Esophagus muscularis mucosa (tissue), 4 donors: ENCODE results near the gene SLC22A2. TPM values are rescaled to one million over a fixed set of nuclear protein-coding genes. Genes with fewer than 3 reads are reported as not detected.

ENCODE experiments used
- DNase-seq: peaks from one replicate; pipeline ENCODE4 v3.0.0-alpha.2; 2017; ENCODE audit errors: extremely low spot score
- H3K27ac ChIP-seq, 4 donors: fragments of 200-600 bp; sonication (generic); replicated peaks in 1 of 4; 1 replicate in 3 of 4; 2 replicates in 1 of 4; pipeline ENCODE4 v1.5.1; 2016 to 2019; ENCODE audit warnings: mild to moderate bottlenecking in 1 of 4
- H3K27me3 ChIP-seq, 4 donors: fragments of 200-600 bp; sonication (generic); one replicate each; pipeline versions ENCODE4 v1.5.1 to v1.6.0; 2016 to 2019
- H3K36me3 ChIP-seq, 4 donors: fragments of 200-600 bp; sonication (generic); one replicate each; pipeline ENCODE4 v1.5.1; 2016 to 2019
- H3K4me1 ChIP-seq, 4 donors: fragments of 200-600 bp; sonication (generic); one replicate each; pipeline ENCODE4 v1.5.1; 2016 to 2019
- H3K4me3 ChIP-seq, 4 donors: fragments of 200-600 bp; sonication (generic); 1 replicate in 2 of 4; 2 replicates in 2 of 4; pipeline ENCODE4 v1.5.1; 2016 to 2019; ENCODE audit warnings: mild to moderate bottlenecking in 4 of 4, moderate library complexity in 1 of 4
- H3K9me3 ChIP-seq, 4 donors: fragments of 200-600 bp; sonication (generic); 1 replicate in 3 of 4; 2 replicates in 1 of 4; pipeline ENCODE4 v1.5.1; 2016 to 2019
- CTCF ChIP-seq, 3 experiments: fragments of 200-600 bp in 2 of 3; fragments of 450-650 bp in 1 of 3; sonication (generic) in 2 of 3; IDR thresholded peaks; one replicate each; pipeline ENCODE4 v1.5.1; 2017 to 2019; ENCODE audit warnings: antibody characterized with exemption in 3 of 3, mild to moderate bottlenecking in 2 of 3, moderate library complexity in 1 of 3
- EP300 ChIP-seq: sonication (generic); formaldehyde crosslinking; IDR thresholded peaks from one replicate; pipeline ENCODE4 v1.6.1; 2017; ENCODE audit warnings: antibody characterized with exemption
- POLR2A ChIP-seq: fragments of 450-650 bp; IDR thresholded peaks from one replicate; pipeline ENCODE4 v1.6.1; 2017; ENCODE audit warnings: antibody characterized with exemption, moderate library complexity, mild to moderate bottlenecking, low read depth
- POLR2AphosphoS5 ChIP-seq, 2 donors: sonication (generic); formaldehyde crosslinking; IDR thresholded peaks; one replicate each; pipeline ENCODE4 v1.6.1; 2017; ENCODE audit warnings: antibody characterized with exemption in 2 of 2
- WGBS: methylation state at CpG from one replicate; pipeline ENCODE4 v1.1.5; 2018; 5-methylcytosine and 5-hydroxymethylcytosine counted together
- intact Hi-C: fragments of 100-400 bp; cut with DNase I; formaldehyde crosslinking; loops from one replicate; pipeline ENCODE4 v1.15.1; 2023
- total RNA-seq, 4 donors: library from RNA; depleted of rRNA; stranded (reverse); fragments of >200 nt; gene quantifications; one replicate each; pipeline versions ENCODE4 v1.1.0 to v1.2.1, GENCODE V29; 2016

Gene SLC22A2
- total RNA-seq, 4 donors from 2014 or later, result 0.75 TPM; not detected in 3

- Histone ChIP-seq H3K4me3 (no peak overlapping the region), H3K27ac (no peak overlapping the region), H3K27me3 (no peaks in the 10 kb centered on the region), H3K4me1 (peaks cover 0 to 6% (median 2%) of the 10 kb centered on the region in 4 donors), H3K9me3 (peaks cover 0 to 4% (median 0%) of the 10 kb centered on the region in 4 donors), H3K36me3 (no peaks in the 10 kb centered on the region)
- 88% methylated on average over 4 of the region's 4 CpGs for WGBS
- TF ChIP-seq CTCF (IDR thresholded peaks at IDR 0.05) (no peak), EP300 (no peak), POLR2A (no peak), POLR2AphosphoS5 (IDR thresholded peaks at IDR 0.05) (no peak)
- DNase-seq, result no peak
- intact Hi-C loops, result no loop called here
Observed at GRCh38 chr6:160222491-160222890, 36.1 kb downstream of the SLC22A2 start.

GRCh38 chr6:160221918-160222317 lies 36.7 kb downstream of the SLC22A2 start:
- H3K4me1 ChIP-seq, result peaks cover 0 to 6% (median 2%) of the 10 kb centered on the region in 4 donors
- intact Hi-C loops, result no loop called here
- DNase-seq, result no peak
- no peak overlapping the region for H3K4me3 ChIP-seq
- H3K27me3 ChIP-seq, result no peaks in the 10 kb centered on the region
- H3K36me3 ChIP-seq, result no peaks in the 10 kb centered on the region
- peaks cover 0 to 4% (median 0%) of the 10 kb centered on the region in 4 donors for H3K9me3 ChIP-seq
- 96% methylated on average over 1 of the region's 1 CpG for WGBS
- no peak overlapping the region for H3K27ac ChIP-seq
- TF ChIP-seq EP300, result no peak

GRCh38 chr6:160221423-160221822 lies 37.2 kb downstream of the SLC22A2 start:
- TF ChIP-seq CTCF (IDR thresholded peaks at IDR 0.05), result no peak
- no peak for TF ChIP-seq POLR2AphosphoS5 (IDR thresholded peaks at IDR 0.05)
- TF ChIP-seq EP300, result no peak
- TF ChIP-seq POLR2A, result no peak
- no peak overlapping the region for H3K4me3 ChIP-seq
- intact Hi-C loops, result no loop called here
- no peaks in the 10 kb centered on the region for H3K27me3 ChIP-seq
- peaks cover 0 to 4% (median 0%) of the 10 kb centered on the region in 4 donors for H3K9me3 ChIP-seq
- no peak for DNase-seq
- H3K4me1 ChIP-seq, result peaks cover 0 to 6% (median 2%) of the 10 kb centered on the region in 4 donors
- WGBS, result 40% methylated on average over 3 of the region's 3 CpGs
- no peak overlapping the region for H3K27ac ChIP-seq
- no peaks in the 10 kb centered on the region for H3K36me3 ChIP-seq

- TF ChIP-seq POLR2A (no peak), POLR2AphosphoS5 (IDR thresholded peaks at IDR 0.05) (no peak), EP300 (no peak), CTCF (IDR thresholded peaks at IDR 0.05) (no peak)
- Histone ChIP-seq H3K9me3 (no peaks in the 10 kb centered on the region), H3K4me1 (no peaks in the 10 kb centered on the region), H3K27ac (no peak overlapping the region), H3K4me3 (no peak overlapping the region), H3K36me3 (no peaks in the 10 kb centered on the region), H3K27me3 (no peaks in the 10 kb centered on the region)
- no peak for DNase-seq
- WGBS, result 83% methylated on average over 2 of the region's 2 CpGs
- intact Hi-C loops, result no loop called here
Observed at GRCh38 chr6:160218810-160219209, 39.8 kb downstream of the SLC22A2 start.

GRCh38 chr6:160217863-160218262 lies 40.8 kb downstream of the SLC22A2 start:
- TF ChIP-seq EP300, result no peak
- no peak for TF ChIP-seq POLR2A
- no peak for TF ChIP-seq POLR2AphosphoS5 (IDR thresholded peaks at IDR 0.05)
- no peak for TF ChIP-seq CTCF (IDR thresholded peaks at IDR 0.05)
- DNase-seq, result no peak
- Histone ChIP-seq H3K27me3 (no peaks in the 10 kb centered on the region), H3K4me1 (no peaks in the 10 kb centered on the region), H3K4me3 (no peak overlapping the region), H3K9me3 (no peaks in the 10 kb centered on the region), H3K36me3 (no peaks in the 10 kb centered on the region), H3K27ac (no peak overlapping the region)
- intact Hi-C loops, result no loop called here
- 75% methylated on average over 4 of the region's 4 CpGs for WGBS
